Endothelial cell of umbilical vein (primary cell): ENCODE data around the gene POLR3B. TPM values are rescaled to one million over a fixed set of nuclear protein-coding genes. Genes with fewer than 3 reads are reported as not detected.

Experiments
- BruUV-seq: library from RNA; stranded (reverse); fragments of 400-500 nt; replicated peaks from 2 replicates; lab custom pipeline; 2021; lab: Mats Ljungman, UMichigan
- CTCF ChIA-PET: fragments of 300-600, 350-600 bp; sonication (Branson Sonifier 250); formaldehyde crosslinking; loops from one replicate; lab custom pipeline; 2021; ENCODE audit warnings: antibody characterized with exemption, inconsistent platforms; lab: Charles Lee
- POLR2A ChIA-PET: fragments of 300-600, 350-600 bp; sonication (Branson Sonifier 250); formaldehyde crosslinking; loops from one replicate; lab custom pipeline; 2021; ENCODE audit warnings: antibody characterized with exemption, inconsistent platforms; lab: Charles Lee
- DNase-seq: peaks from one replicate; pipeline ENCODE4 v3.0.0-alpha.2; 2011; ENCODE audit warnings: low read depth, low spot score
- FAIRE-seq: peaks from 2 replicates; lab custom pipeline; 2011; peaks lifted over from hg19 to GRCh38; lab: Jason Lieb, UNC
- H2AFZ ChIP-seq: 2 replicates; pipeline ENCODE4 v1.6.0; 2012; ENCODE audit warnings: low read depth, low read length, control low read depth, inconsistent platforms
- H3K27ac ChIP-seq: 2 replicates; pipeline ENCODE4 v1.5.1; 2011; ENCODE audit warnings: low read depth, mild to moderate bottlenecking, control low read depth, low read length, moderate library complexity; ENCODE audit not compliant: insufficient read depth
- H3K27me3 ChIP-seq, 2 experiments: 2 replicates each; pipeline versions ENCODE4 v1.6.0 to v1.6.1; 2011; ENCODE audit warnings: low read length in 2 of 2, mixed read lengths in 1 of 2; ENCODE audit not compliant: control insufficient read depth in 2 of 2, insufficient read depth in 2 of 2
- H3K36me3 ChIP-seq, 2 experiments: 2 replicates in 1 of 2; 3 replicates in 1 of 2; pipeline ENCODE4 v1.5.1; 2011; ENCODE audit warnings: low read length in 2 of 2, mild to moderate bottlenecking in 1 of 2, moderate library complexity in 1 of 2; ENCODE audit not compliant: control insufficient read depth in 2 of 2, insufficient read depth in 2 of 2; ENCODE audit errors: extremely low read depth in 1 of 2
- H3K4me1 ChIP-seq: 3 replicates; pipeline ENCODE4 v1.5.1; 2011; ENCODE audit warnings: mild to moderate bottlenecking, low read length; ENCODE audit not compliant: control insufficient read depth, insufficient read depth; ENCODE audit errors: extremely low read depth
- H3K4me2 ChIP-seq: 2 replicates; pipeline ENCODE4 v1.6.1; 2011; ENCODE audit warnings: low read length, control low read depth, mixed read lengths; ENCODE audit not compliant: insufficient read depth
- H3K4me3 ChIP-seq, 3 experiments: fragments of 200-600 bp in 1 of 3; sonication (generic), shearing (Covaris generic) in 1 of 3; replicated peaks in 1 of 3; 2 replicates each; pipeline ENCODE4 v1.5.1; 2011 to 2016; ENCODE audit warnings: control low read depth in 3 of 3, low read length in 3 of 3, mild to moderate bottlenecking in 2 of 3, inconsistent platforms in 1 of 3, low read depth in 1 of 3, moderate library complexity in 1 of 3; ENCODE audit not compliant: insufficient read depth in 1 of 3
- H3K79me2 ChIP-seq: 2 replicates; pipeline ENCODE4 v1.6.0; 2012; ENCODE audit warnings: low read length, inconsistent platforms; ENCODE audit not compliant: control insufficient read depth, insufficient read depth
- H3K9ac ChIP-seq: replicated peaks from 2 replicates; pipeline ENCODE3; 2011; ENCODE audit warnings: low read length, control low read depth; ENCODE audit not compliant: insufficient read depth; ENCODE audit errors: extremely low read depth
- H3K9me1 ChIP-seq: replicated peaks from 3 replicates; pipeline ENCODE4 v1.6.0; 2011; ENCODE audit warnings: mild to moderate bottlenecking, low read length; ENCODE audit not compliant: control insufficient read depth, insufficient read depth; ENCODE audit errors: extremely low read depth
- H3K9me3 ChIP-seq: replicated peaks from 2 replicates; pipeline ENCODE4 v1.5.1; 2012; ENCODE audit warnings: low read length, inconsistent platforms; ENCODE audit not compliant: control insufficient read depth, insufficient read depth
- H4K20me1 ChIP-seq: replicated peaks from 2 replicates; pipeline ENCODE3; 2011; ENCODE audit warnings: mild to moderate bottlenecking, low read length; ENCODE audit not compliant: control insufficient read depth, insufficient read depth; ENCODE audit errors: extremely low read depth
- EZH2 ChIP-seq: IDR thresholded peaks from 2 replicates; pipeline ENCODE4 v1.6.1; 2012; ENCODE audit warnings: borderline replicate concordance, low read depth, mild to moderate bottlenecking, moderate library complexity, low read length, inconsistent platforms; ENCODE audit not compliant: severe bottlenecking
- FOS ChIP-seq: IDR thresholded peaks from 2 replicates; pipeline ENCODE4 v1.6.1; 2011; ENCODE audit warnings: mild to moderate bottlenecking, low read length, moderate library complexity, borderline replicate concordance; ENCODE audit not compliant: insufficient read depth
- GATA2 ChIP-seq: IDR thresholded peaks from 2 replicates; pipeline ENCODE4 v1.7.0; 2011; ENCODE audit warnings: low read depth, mild to moderate bottlenecking, moderate library complexity, mixed read lengths, low read length; ENCODE audit not compliant: insufficient read length, insufficient read depth
- JUN ChIP-seq: IDR thresholded peaks from 2 replicates; pipeline ENCODE4 v1.6.1; 2011; ENCODE audit warnings: borderline replicate concordance, low read depth; ENCODE audit not compliant: insufficient read length, insufficient read depth
- MYC ChIP-seq: IDR thresholded peaks from one replicate; pipeline ENCODE4 v1.6.1; 2011; ENCODE audit warnings: mild to moderate bottlenecking, low read depth, low read length
- POLR2A ChIP-seq: IDR thresholded peaks from 2 replicates; pipeline ENCODE4 v1.6.1; 2012; ENCODE audit warnings: low read depth, mild to moderate bottlenecking, control low read depth, low read length
- POLR2AphosphoS5 ChIP-seq: IDR thresholded peaks from 2 replicates; pipeline ENCODE4 v1.6.1; 2012; ENCODE audit warnings: low read depth, mild to moderate bottlenecking, control low read depth, low read length, moderate library complexity; ENCODE audit not compliant: insufficient read depth
- dilution Hi-C: fragments of 300-500 bp; cut with MboI; formaldehyde crosslinking; loops from one replicate; pipeline ENCODE4 v1.15.0; 2019; ENCODE audit warnings: low sequenced_read_pairs; ENCODE audit not compliant: extremely low pct_ligation_motif_present
- intact Hi-C: fragments of 100-400 bp; cut with micrococcal nuclease; formaldehyde crosslinking; loops from one replicate; pipeline ENCODE4 v1.10.0; 2022
- polyA plus RNA-seq, 4 experiments: library from polyadenylated mRNA; depleted of rRNA in 3 of 4; stranded (reverse) in 3 of 4; unstranded in 1 of 4; fragments of >200 nt; gene quantifications; 2 replicates each; pipeline versions ENCODE4 v1.2.1 to v1.2.3, GENCODE V29; 2011 to 2012; ENCODE audit warnings: missing spikeins in 1 of 4
- total RNA-seq: library from RNA; stranded (reverse); gene quantifications from 2 replicates; pipeline ENCODE4 v1.2.3, GENCODE V29; 2021
- TF ChIP-seq, protein P1 (sequence below), 2 donors: IDR thresholded peaks; 1 replicate in 1 of 2; 2 replicates in 1 of 2; pipeline ENCODE4 v1.5.1; 2011; ENCODE audit warnings: low read length in 2 of 2, mild to moderate bottlenecking in 2 of 2, moderate library complexity in 2 of 2, control low read depth in 1 of 2, inconsistent platforms in 1 of 2, low read depth in 1 of 2; ENCODE audit not compliant: insufficient read depth in 1 of 2; ENCODE audit errors: extremely low read depth in 1 of 2
- TF ChIP-seq, protein P2 (sequence below): IDR thresholded peaks from 2 replicates; pipeline ENCODE4 v1.6.1; 2011; ENCODE audit not compliant: insufficient read depth, insufficient read length

The POLR3B gene
- total and polyA plus RNA-seq, 2 donors (not counting 3 experiments of a cell fraction or from before 2014, with no cell fraction given), result 6.0 to 12.3 TPM

DNA sequence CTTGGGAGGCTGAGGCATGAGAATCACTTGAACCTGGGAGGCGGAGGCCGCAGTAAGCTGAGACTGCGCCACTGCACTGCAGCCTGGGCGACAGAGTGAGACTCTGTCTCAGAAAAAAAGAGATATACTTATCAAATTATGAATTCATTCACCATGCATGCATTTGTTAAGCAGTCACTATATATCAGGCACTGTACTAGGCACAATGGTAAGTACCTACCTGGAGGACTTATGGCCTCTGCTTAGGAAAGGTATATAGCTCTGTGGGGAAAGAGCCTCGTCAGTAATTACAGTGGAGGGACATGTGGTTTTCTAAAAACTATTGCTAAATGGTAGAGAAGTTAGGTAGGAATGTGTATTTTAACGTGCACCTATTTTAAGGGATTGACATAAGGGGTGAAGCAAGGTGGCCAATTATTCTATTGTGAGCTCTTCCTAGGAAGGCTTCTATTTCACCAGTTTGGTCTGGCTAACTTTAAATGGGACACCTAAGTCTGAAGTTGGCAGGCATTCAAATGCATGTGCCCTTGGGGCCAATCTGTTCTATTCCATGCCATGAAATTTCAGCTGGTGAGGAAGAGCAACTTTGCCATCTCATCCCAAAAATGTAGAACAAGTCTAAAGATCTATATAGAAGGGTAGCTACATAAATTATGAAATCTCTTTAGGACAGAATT is 40.0 kb upstream of the POLR3B start:
- no peak overlapping the region for H3K4me2 ChIP-seq
- no peaks in the 10 kb centered on the region for H3K9me3 ChIP-seq
- CTCF ChIA-PET, result interaction anchor here (0.8 kb wide), 1 partner anchor 25 kb away, joined by 3 read pairs; no protein-coding TSS in a partner anchor

More for the DNA sequence above, 40.0 kb upstream of the POLR3B start:
- POLR2A ChIA-PET, result no interaction called here
- Histone ChIP-seq H3K4me1 (no peaks in the 10 kb centered on the region), H3K9me1 (no peaks in the 10 kb centered on the region), H3K27ac (no peak overlapping the region), H4K20me1 (no peaks in the 10 kb centered on the region), H3K9ac (no peak overlapping the region), H2AFZ (no peak overlapping the region), H3K27me3 (no peaks in the 10 kb centered on the region), H3K79me2 (no peaks in the 10 kb centered on the region), H3K4me3 (no peak overlapping the region), H3K36me3 (peaks cover 0 to 3% of the 10 kb centered on the region in 2 experiments)
- TF ChIP-seq GATA2 (no peak), POLR2AphosphoS5 (no peak), FOS (no peak), POLR2A (no peak), JUN (no peak), EZH2 (no peak), MYC (no peak)
- TF ChIP-seq, protein P1, sequence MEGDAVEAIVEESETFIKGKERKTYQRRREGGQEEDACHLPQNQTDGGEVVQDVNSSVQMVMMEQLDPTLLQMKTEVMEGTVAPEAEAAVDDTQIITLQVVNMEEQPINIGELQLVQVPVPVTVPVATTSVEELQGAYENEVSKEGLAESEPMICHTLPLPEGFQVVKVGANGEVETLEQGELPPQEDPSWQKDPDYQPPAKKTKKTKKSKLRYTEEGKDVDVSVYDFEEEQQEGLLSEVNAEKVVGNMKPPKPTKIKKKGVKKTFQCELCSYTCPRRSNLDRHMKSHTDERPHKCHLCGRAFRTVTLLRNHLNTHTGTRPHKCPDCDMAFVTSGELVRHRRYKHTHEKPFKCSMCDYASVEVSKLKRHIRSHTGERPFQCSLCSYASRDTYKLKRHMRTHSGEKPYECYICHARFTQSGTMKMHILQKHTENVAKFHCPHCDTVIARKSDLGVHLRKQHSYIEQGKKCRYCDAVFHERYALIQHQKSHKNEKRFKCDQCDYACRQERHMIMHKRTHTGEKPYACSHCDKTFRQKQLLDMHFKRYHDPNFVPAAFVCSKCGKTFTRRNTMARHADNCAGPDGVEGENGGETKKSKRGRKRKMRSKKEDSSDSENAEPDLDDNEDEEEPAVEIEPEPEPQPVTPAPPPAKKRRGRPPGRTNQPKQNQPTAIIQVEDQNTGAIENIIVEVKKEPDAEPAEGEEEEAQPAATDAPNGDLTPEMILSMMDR (IDR thresholded peaks at IDR 0.05; ENCODE audit: extremely low read depth in 1 of 2, insufficient read depth in 1 of 2, low read depth in 1 of 2, low read length in 2 of 2), result no peak
- TF ChIP-seq, protein P2, sequence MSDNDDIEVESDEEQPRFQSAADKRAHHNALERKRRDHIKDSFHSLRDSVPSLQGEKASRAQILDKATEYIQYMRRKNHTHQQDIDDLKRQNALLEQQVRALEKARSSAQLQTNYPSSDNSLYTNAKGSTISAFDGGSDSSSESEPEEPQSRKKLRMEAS, result no peak
- intact Hi-C loops (no loop called here), dilution Hi-C loops (no loop called here)
- no peak for FAIRE-seq
- DNase-seq, result no peak
- no TSS peak for BruUV-seq
